Fibroblast of lung (primary cell): ENCODE measurements around the gene CRY1. TPM values are rescaled to one million over a fixed set of nuclear protein-coding genes. Genes with fewer than 3 reads are reported as not detected.

Source experiments
- DNase-seq, 2 donors: peaks; one replicate each; pipeline versions ENCODE4 v3.0.0 to v3.0.0-alpha.2; 2010; ENCODE audit warnings: low read depth in 2 of 2
- H2AFZ ChIP-seq: 2 replicates; pipeline ENCODE4 v1.5.1; 2012; ENCODE audit warnings: low read length, control low read depth, inconsistent platforms
- H3K27ac ChIP-seq: 2 replicates; pipeline ENCODE4 v1.5.1; 2011; ENCODE audit warnings: low read length, control low read depth; ENCODE audit not compliant: insufficient read depth
- H3K27me3 ChIP-seq: 2 replicates; pipeline ENCODE4 v1.5.1; 2011; ENCODE audit warnings: mild to moderate bottlenecking, low read length; ENCODE audit not compliant: control insufficient read depth, insufficient read depth
- H3K36me3 ChIP-seq: 2 replicates; pipeline ENCODE4 v1.5.1; 2011; ENCODE audit warnings: low read length; ENCODE audit not compliant: control insufficient read depth, insufficient read depth
- H3K4me1 ChIP-seq: 2 replicates; pipeline ENCODE4 v1.5.1; 2011; ENCODE audit warnings: low read length; ENCODE audit not compliant: control insufficient read depth, insufficient read depth; ENCODE audit errors: extremely low read depth
- H3K4me2 ChIP-seq: 2 replicates; pipeline ENCODE4 v1.5.1; 2011; ENCODE audit warnings: low read length, control low read depth; ENCODE audit not compliant: insufficient read depth; ENCODE audit errors: extremely low read depth
- H3K4me3 ChIP-seq, 4 experiments: fragments of 200-600 bp in 1 of 4; sonication (generic) in 1 of 4; replicated peaks in 1 of 4; 2 replicates each; pipeline ENCODE4 v1.5.1; 2011 to 2016; ENCODE audit warnings: low read length in 4 of 4, low read depth in 3 of 4, mild to moderate bottlenecking in 3 of 4, control low read depth in 2 of 4, inconsistent platforms in 1 of 4, mixed read lengths in 1 of 4; ENCODE audit not compliant: insufficient read depth in 1 of 4; ENCODE audit errors: control extremely low read depth in 1 of 4
- H3K79me2 ChIP-seq: 2 replicates; pipeline ENCODE4 v1.5.1; 2012; ENCODE audit warnings: mild to moderate bottlenecking, low read length, inconsistent platforms; ENCODE audit not compliant: control insufficient read depth, insufficient read depth
- H3K9ac ChIP-seq: 2 replicates; pipeline ENCODE4 v1.5.1; 2011; ENCODE audit warnings: mild to moderate bottlenecking, low read length, control low read depth; ENCODE audit not compliant: insufficient read depth
- H3K9me3 ChIP-seq: 2 replicates; pipeline ENCODE4 v1.5.1; 2012; ENCODE audit warnings: low read depth, low read length; ENCODE audit not compliant: control insufficient read depth, insufficient read depth
- H4K20me1 ChIP-seq: 2 replicates; pipeline ENCODE4 v1.5.1; 2011; ENCODE audit warnings: low read length; ENCODE audit not compliant: control insufficient read depth, insufficient read depth; ENCODE audit errors: extremely low read depth
- CTCF ChIP-seq, 2 donors: IDR thresholded peaks in 1 of 2; conservative IDR thresholded peaks in 1 of 2; 1 replicate in 1 of 2; 2 replicates in 1 of 2; pipeline ENCODE4 v1.5.1; 2011 to 2012; ENCODE audit warnings: low read length in 2 of 2, control low read depth in 1 of 2, inconsistent platforms in 1 of 2, low read depth in 1 of 2, mild to moderate bottlenecking in 1 of 2
- EZH2 ChIP-seq: IDR thresholded peaks from 2 replicates; pipeline ENCODE4 v1.5.1; 2012; ENCODE audit warnings: low read length, control low read depth, mild to moderate bottlenecking; ENCODE audit errors: missing control alignments
- polyA plus RNA-seq, 2 donors: library from polyadenylated mRNA; depleted of rRNA in 1 of 2; stranded (reverse) in 1 of 2; unstranded in 1 of 2; fragments of >200 nt; gene quantifications; 2 replicates each; pipeline ENCODE4 v1.2.1, GENCODE V29; 2011 to 2012; ENCODE audit warnings: missing spikeins in 1 of 2
- total RNA-seq: library from RNA; depleted of rRNA; stranded (reverse); fragments of >200 nt; gene quantifications from 2 replicates; pipeline ENCODE4 v1.2.1, GENCODE V29; 2014

Gene CRY1
- total and polyA plus RNA-seq, 2 donors (not counting 1 experiment from before 2014, with no cell fraction given): 9.6 to 12.9 TPM

- H3K27me3 ChIP-seq: no peaks in the 10 kb centered on the region
- DNase-seq: no peak
- TF ChIP-seq EZH2 (no peak), CTCF (conservative IDR thresholded peaks at IDR 0.05 in 1 of 2, IDR thresholded peaks at IDR 0.05 in 1 of 2; ENCODE audit: low read depth in 1 of 2, low read length in 2 of 2) (no peak)
- H3K9me3 ChIP-seq: no peaks in the 10 kb centered on the region
- H2AFZ ChIP-seq: no peak overlapping the region
- H3K9ac ChIP-seq: no peak overlapping the region
- no peaks in the 10 kb centered on the region for H3K79me2 ChIP-seq
- no peaks in the 10 kb centered on the region for H3K36me3 ChIP-seq
- H3K4me2 ChIP-seq: no peak overlapping the region
- H3K27ac ChIP-seq: no peak overlapping the region
- no peak overlapping the region for H3K4me3 ChIP-seq
- H4K20me1 ChIP-seq: no peaks in the 10 kb centered on the region
- no peaks in the 10 kb centered on the region for H3K4me1 ChIP-seq
Measured at GRCh38 chr12:107066691-107067090, 26.7 kb downstream of the CRY1 start.

- H3K9ac ChIP-seq: no peak overlapping the region
- H3K4me1 ChIP-seq: no peaks in the 10 kb centered on the region
- no peak overlapping the region for H3K4me2 ChIP-seq
- H3K27me3 ChIP-seq: no peaks in the 10 kb centered on the region
- no peak for DNase-seq
- no peak for TF ChIP-seq EZH2
- no peak for TF ChIP-seq CTCF (conservative IDR thresholded peaks at IDR 0.05 in 1 of 2, IDR thresholded peaks at IDR 0.05 in 1 of 2; ENCODE audit: low read depth in 1 of 2, low read length in 2 of 2)
- H3K36me3 ChIP-seq: no peaks in the 10 kb centered on the region
- H3K27ac ChIP-seq: no peak overlapping the region
- H4K20me1 ChIP-seq: no peaks in the 10 kb centered on the region
- no peaks in the 10 kb centered on the region for H3K9me3 ChIP-seq
- H3K79me2 ChIP-seq: no peaks in the 10 kb centered on the region
- H2AFZ ChIP-seq: no peak overlapping the region
- H3K4me3 ChIP-seq: no peak overlapping the region
Measured at GRCh38 chr12:107064687-107065086, 28.7 kb downstream of the CRY1 start.

GRCh38 chr12:107064243-107064642 is 29.1 kb downstream of the CRY1 start:
- Histone ChIP-seq H3K4me3 (no peak overlapping the region), H3K9me3 (no peaks in the 10 kb centered on the region), H4K20me1 (no peaks in the 10 kb centered on the region), H3K9ac (no peak overlapping the region), H3K27me3 (no peaks in the 10 kb centered on the region), H3K79me2 (no peaks in the 10 kb centered on the region), H3K27ac (no peak overlapping the region), H2AFZ (no peak overlapping the region), H3K4me2 (no peak overlapping the region), H3K36me3 (no peaks in the 10 kb centered on the region), H3K4me1 (no peaks in the 10 kb centered on the region)
- TF ChIP-seq EZH2 (no peak), CTCF (conservative IDR thresholded peaks at IDR 0.05 in 1 of 2, IDR thresholded peaks at IDR 0.05 in 1 of 2; ENCODE audit: low read depth in 1 of 2, low read length in 2 of 2) (no peak)
- DNase-seq: no peak
